HG03378 (cell line): ENCODE measurements around the gene ARHGAP24.
A peak's percentile ranks its signal among the peaks of the same experiment; 100 is the strongest.

Experiments
- ATAC-seq: cut with Tn5 transposase; IDR thresholded peaks from one replicate; pipeline ENCODE4 v1.9.1; 2021; ENCODE audit warnings: mild to moderate bottlenecking, moderate library complexity; ENCODE audit not compliant: unreplicated experiment

ARHGAP24 gene

DNA sequence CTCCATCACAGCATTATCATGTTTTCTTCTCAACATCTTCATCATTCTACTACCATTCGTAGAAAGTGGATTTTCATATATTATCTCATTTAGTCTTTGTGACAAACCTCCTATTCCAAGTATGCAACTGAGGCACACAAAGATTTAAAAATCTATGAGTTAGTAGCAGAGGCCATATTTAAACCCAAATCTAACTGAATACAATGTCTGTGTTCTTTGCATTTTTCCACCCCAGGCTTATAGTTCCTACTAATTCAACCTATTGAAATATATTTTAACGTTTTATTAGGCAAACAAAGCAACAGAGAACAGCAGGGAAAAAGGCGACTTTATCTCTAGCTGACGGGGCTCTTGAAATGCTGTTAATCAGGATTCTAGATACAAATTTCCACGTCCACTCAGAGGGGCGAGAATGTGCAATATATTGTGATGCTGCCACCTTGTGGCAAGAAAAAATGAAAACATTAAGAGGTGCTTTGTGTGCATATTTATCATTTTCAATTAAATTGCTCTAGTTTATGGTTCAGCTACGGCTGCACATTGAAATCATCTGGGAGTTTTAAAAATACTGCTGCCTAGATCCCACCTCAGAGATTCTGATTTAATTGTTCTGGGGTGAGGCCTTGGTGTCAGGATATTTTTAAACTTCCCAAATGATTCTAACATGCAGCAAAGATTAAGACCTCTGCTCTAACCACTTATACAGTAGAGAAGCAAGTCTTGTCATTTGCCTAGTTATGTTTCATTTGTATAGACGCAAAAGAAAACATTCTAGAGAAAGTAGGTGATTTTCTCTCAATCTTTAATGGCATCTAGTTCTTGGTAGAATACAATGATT, 569.0 kb downstream of the ARHGAP24 start:
- peak; percentile 78 for ATAC-seq

DNA sequence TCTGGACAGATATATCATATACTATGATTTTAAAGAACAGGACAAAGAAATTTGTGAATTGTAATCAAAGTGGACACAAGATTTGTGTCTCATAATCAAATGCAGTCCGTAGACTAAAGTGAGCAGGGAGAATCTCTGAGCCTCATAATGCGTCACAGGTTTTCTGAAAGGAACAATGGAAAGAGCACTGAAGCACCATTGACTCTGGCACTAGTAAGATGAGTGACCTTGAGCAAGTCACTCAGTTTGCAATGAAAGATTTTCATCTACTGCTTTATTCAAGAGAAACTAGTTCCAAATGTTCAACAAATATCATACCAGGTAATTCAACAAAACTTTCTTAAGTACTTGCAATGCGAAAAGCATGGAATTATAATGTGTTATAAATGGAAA, 569.6 kb downstream of the ARHGAP24 start:
- ATAC-seq, result no peak

DNA sequence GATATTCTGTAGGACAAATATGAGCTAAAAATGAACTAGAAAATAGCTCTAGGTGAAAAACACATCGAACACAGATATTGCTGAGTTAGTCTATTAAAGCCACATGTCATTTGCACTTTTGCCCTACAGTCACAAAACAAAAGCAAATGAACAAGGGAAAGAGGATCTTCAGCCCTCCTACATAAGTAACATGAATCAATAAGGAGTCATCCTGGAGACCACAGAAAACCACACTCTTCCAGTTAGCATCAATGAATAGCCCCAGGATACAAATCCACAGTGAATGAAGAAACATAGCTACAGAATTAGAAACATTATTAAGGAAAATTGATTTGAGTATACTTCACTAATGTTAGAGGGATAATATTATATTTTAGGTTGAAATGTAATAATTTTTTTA, 573.5 kb downstream of the ARHGAP24 start:
- ATAC-seq, result no peak

DNA sequence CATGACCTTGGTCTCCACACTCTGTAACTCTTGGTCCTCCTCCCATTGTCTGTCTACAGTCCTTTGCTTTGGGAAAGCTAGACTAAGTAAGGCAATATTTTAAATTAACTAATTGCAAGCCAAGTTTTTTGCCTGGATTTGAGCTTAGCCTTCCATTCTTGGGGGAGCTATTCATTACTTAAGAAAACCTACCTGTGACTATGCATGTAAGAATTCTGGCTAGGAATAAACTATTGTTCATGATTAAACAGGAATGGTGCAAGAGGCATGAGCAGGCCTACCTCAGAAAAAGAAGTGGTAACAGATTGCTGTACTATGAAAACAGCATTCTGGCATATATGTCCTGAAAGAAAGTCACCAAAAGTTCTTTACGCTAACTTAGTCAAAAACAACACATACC, 575.5 kb downstream of the ARHGAP24 start:
- ATAC-seq, result no peak
